SK-N-SH (cell line): ENCODE data around the gene CNTNAP2.

Source experiments
- MXI1 ChIP-seq: IDR thresholded peaks from 2 replicates; pipeline ENCODE4 v1.6.1; 2012; ENCODE audit warnings: mild to moderate bottlenecking, low read depth, low read length, improper control_type of control experiment
- POLR2AphosphoS5 ChIP-seq: IDR thresholded peaks from 2 replicates; pipeline ENCODE4 v1.6.1; 2012; ENCODE audit warnings: low read depth, low read length
- TEAD4 ChIP-seq: IDR thresholded peaks from 2 replicates; pipeline ENCODE4 v1.4.0; 2012; ENCODE audit warnings: mild to moderate bottlenecking, borderline replicate concordance; ENCODE audit not compliant: insufficient read depth
- YY1 ChIP-seq: IDR thresholded peaks from 2 replicates; pipeline ENCODE4 v1.4.0; 2012; ENCODE audit warnings: low read depth, mild to moderate bottlenecking
- TF ChIP-seq, protein P1 (sequence below): fragments of 200-600 bp; sonication (generic); IDR thresholded peaks from 2 replicates; pipeline ENCODE4 v1.6.1; 2017; ENCODE audit warnings: antibody characterized with exemption, mild to moderate bottlenecking, moderate library complexity
- TF ChIP-seq, protein P2 (sequence below): fragments of 150-350 bp; IDR thresholded peaks from 2 replicates; pipeline ENCODE4 v1.6.1; 2017; ENCODE audit warnings: antibody characterized with exemption, low read length, low read depth, borderline replicate concordance
- TF ChIP-seq, protein P3 (sequence below): IDR thresholded peaks from 2 replicates; pipeline ENCODE4 v1.4.0; 2012; ENCODE audit warnings: low read depth, borderline replicate concordance

DNA sequence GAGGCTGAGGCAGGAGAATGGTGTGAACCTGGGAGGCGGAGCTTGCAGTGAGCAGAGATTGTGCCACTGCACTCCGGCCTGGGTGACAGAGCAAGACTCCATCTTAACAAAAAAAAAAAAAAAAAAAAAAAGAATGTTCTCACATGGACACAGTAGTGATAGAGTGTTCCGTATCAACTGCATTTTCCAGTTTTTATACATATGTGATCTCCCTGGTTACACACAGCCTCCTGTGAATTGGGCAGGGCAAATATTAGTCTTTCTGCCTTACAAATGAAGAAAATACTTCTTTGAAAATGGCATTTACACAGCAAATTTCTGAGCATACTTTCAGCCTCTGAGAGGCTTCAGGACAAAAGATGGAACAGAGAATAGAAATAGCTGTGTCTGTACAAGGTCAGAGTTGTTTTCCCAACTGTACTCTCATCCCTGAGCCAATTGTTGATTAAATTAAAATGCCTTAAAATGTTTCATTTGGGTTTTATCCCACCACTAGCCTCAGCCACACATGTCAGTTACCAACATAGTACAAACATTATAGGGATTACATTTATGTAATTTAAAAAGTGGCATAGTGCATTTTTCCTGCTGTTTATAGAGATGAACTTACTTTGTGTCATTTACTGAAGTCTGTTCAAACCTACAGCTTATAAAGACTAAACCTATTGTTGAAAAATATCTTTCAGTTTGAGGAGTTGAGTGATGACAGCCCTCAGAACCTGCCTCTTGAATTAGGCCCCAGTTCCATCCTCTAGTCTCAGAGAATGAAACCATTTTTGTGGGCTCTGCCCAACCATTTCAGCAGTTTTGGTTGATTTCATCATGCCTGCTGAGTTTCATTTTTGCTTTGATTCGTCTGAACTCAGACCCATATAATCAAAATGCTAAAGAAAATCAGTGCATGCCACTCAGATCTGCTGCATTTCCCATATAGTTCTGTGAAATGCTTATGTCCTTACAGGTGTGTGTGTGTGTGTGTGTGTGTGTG lies 1864.5 kb downstream of the CNTNAP2 start:
- no peak for TF ChIP-seq YY1
- TF ChIP-seq, protein P1, sequence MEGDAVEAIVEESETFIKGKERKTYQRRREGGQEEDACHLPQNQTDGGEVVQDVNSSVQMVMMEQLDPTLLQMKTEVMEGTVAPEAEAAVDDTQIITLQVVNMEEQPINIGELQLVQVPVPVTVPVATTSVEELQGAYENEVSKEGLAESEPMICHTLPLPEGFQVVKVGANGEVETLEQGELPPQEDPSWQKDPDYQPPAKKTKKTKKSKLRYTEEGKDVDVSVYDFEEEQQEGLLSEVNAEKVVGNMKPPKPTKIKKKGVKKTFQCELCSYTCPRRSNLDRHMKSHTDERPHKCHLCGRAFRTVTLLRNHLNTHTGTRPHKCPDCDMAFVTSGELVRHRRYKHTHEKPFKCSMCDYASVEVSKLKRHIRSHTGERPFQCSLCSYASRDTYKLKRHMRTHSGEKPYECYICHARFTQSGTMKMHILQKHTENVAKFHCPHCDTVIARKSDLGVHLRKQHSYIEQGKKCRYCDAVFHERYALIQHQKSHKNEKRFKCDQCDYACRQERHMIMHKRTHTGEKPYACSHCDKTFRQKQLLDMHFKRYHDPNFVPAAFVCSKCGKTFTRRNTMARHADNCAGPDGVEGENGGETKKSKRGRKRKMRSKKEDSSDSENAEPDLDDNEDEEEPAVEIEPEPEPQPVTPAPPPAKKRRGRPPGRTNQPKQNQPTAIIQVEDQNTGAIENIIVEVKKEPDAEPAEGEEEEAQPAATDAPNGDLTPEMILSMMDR = no peak
- TF ChIP-seq, protein P2, sequence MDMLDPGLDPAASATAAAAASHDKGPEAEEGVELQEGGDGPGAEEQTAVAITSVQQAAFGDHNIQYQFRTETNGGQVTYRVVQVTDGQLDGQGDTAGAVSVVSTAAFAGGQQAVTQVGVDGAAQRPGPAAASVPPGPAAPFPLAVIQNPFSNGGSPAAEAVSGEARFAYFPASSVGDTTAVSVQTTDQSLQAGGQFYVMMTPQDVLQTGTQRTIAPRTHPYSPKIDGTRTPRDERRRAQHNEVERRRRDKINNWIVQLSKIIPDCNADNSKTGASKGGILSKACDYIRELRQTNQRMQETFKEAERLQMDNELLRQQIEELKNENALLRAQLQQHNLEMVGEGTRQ = no peak
- no peak for TF ChIP-seq TEAD4
- TF ChIP-seq, protein P3, sequence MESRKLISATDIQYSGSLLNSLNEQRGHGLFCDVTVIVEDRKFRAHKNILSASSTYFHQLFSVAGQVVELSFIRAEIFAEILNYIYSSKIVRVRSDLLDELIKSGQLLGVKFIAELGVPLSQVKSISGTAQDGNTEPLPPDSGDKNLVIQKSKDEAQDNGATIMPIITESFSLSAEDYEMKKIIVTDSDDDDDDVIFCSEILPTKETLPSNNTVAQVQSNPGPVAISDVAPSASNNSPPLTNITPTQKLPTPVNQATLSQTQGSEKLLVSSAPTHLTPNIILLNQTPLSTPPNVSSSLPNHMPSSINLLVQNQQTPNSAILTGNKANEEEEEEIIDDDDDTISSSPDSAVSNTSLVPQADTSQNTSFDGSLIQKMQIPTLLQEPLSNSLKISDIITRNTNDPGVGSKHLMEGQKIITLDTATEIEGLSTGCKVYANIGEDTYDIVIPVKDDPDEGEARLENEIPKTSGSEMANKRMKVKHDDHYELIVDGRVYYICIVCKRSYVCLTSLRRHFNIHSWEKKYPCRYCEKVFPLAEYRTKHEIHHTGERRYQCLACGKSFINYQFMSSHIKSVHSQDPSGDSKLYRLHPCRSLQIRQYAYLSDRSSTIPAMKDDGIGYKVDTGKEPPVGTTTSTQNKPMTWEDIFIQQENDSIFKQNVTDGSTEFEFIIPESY = no peak
- no peak for TF ChIP-seq POLR2AphosphoS5
- TF ChIP-seq MXI1 = no peak
